ENCODE data around the gene CASZ1. TPM values are rescaled to one million over a fixed set of nuclear protein-coding genes. Genes with fewer than 3 reads are reported as not detected.

CASZ1 gene
- total RNA-seq, 1 experiment from 2014 or later = 27.8 TPM

- intact Hi-C loops (cut with micrococcal nuclease; ENCODE audit: unreplicated experiment) = no loop called here
- no peak for ATAC-seq
Measured at GRCh38 chr1:10637400-10637799, 159.0 kb downstream of the CASZ1 start.

DNA sequence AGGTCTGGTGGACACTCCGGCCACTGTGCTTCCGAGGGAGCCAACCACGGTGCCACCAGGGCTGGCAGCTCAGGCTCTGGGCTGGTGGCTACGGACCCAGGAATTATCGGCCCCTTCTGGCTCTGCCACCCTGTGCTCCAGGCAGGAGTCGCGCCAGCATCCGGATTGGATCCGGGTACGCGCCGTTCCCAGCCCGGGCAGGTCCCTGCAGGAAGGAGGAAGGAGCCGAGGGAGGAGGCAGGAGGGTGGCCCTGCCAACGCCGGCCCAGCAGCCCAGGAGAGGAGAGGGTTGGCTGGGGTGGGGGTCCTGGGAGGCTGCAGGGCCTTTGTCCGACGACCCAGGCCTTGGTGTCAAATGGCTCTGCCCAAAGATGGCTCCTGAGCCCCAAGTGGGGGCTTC is 160.5 kb downstream of the CASZ1 start:
- ATAC-seq = 0 out of 2 replicates have a peak, but pooled peaks have one; percentile 15
- in situ Hi-C loops (cut with HindIII; ENCODE audit: low pct_unique_long_range_greater_than_20kb, low sequenced_read_pairs) (no loop called here), intact Hi-C loops (cut with micrococcal nuclease; ENCODE audit: unreplicated experiment) (no loop called here)
- Histone ChIP-seq H3K9me3 (ENCODE audit: control insufficient read depth, insufficient read depth, low read depth, low read length) (no peaks in the 10 kb centered on the region), H3K4me3 (ENCODE audit: low read depth in 2 of 2, low read length in 2 of 2) (no peak overlapping the region), H3K27me3 (ENCODE audit: control insufficient read depth, insufficient read depth, low read length) (no peaks in the 10 kb centered on the region), H3K27ac (ENCODE audit: low read length) (no peak overlapping the region), H3K4me1 (ENCODE audit: control insufficient read depth, insufficient read depth, low read length) (peaks cover 11% of the 10 kb centered on the region), H3K36me3 (ENCODE audit: control insufficient read depth, insufficient read depth, low read length) (no peaks in the 10 kb centered on the region)
- POLR2A ChIA-PET = no interaction called here
- CTCF ChIA-PET = no interaction called here
- BruUV-seq (replicated peaks) = no TSS peak
- TF ChIP-seq, protein P1, sequence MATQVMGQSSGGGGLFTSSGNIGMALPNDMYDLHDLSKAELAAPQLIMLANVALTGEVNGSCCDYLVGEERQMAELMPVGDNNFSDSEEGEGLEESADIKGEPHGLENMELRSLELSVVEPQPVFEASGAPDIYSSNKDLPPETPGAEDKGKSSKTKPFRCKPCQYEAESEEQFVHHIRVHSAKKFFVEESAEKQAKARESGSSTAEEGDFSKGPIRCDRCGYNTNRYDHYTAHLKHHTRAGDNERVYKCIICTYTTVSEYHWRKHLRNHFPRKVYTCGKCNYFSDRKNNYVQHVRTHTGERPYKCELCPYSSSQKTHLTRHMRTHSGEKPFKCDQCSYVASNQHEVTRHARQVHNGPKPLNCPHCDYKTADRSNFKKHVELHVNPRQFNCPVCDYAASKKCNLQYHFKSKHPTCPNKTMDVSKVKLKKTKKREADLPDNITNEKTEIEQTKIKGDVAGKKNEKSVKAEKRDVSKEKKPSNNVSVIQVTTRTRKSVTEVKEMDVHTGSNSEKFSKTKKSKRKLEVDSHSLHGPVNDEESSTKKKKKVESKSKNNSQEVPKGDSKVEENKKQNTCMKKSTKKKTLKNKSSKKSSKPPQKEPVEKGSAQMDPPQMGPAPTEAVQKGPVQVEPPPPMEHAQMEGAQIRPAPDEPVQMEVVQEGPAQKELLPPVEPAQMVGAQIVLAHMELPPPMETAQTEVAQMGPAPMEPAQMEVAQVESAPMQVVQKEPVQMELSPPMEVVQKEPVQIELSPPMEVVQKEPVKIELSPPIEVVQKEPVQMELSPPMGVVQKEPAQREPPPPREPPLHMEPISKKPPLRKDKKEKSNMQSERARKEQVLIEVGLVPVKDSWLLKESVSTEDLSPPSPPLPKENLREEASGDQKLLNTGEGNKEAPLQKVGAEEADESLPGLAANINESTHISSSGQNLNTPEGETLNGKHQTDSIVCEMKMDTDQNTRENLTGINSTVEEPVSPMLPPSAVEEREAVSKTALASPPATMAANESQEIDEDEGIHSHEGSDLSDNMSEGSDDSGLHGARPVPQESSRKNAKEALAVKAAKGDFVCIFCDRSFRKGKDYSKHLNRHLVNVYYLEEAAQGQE (IDR thresholded peaks at IDR 0.05; ENCODE audit: insufficient read depth in 1 of 2, low read depth in 2 of 2, low read length in 1 of 2) = no peak
- no peak for TF ChIP-seq TCF7L2 (IDR thresholded peaks at IDR 0.05; ENCODE audit: low read depth, low read length)
- TF ChIP-seq POLR2AphosphoS5 (IDR thresholded peaks at IDR 0.05; ENCODE audit: low read depth, low read length) = no peak
- TF ChIP-seq, protein P2, sequence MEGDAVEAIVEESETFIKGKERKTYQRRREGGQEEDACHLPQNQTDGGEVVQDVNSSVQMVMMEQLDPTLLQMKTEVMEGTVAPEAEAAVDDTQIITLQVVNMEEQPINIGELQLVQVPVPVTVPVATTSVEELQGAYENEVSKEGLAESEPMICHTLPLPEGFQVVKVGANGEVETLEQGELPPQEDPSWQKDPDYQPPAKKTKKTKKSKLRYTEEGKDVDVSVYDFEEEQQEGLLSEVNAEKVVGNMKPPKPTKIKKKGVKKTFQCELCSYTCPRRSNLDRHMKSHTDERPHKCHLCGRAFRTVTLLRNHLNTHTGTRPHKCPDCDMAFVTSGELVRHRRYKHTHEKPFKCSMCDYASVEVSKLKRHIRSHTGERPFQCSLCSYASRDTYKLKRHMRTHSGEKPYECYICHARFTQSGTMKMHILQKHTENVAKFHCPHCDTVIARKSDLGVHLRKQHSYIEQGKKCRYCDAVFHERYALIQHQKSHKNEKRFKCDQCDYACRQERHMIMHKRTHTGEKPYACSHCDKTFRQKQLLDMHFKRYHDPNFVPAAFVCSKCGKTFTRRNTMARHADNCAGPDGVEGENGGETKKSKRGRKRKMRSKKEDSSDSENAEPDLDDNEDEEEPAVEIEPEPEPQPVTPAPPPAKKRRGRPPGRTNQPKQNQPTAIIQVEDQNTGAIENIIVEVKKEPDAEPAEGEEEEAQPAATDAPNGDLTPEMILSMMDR (IDR thresholded peaks at IDR 0.05) = no peak
- no peak for TF ChIP-seq SIN3A (IDR thresholded peaks at IDR 0.05; ENCODE audit: borderline replicate concordance, insufficient read depth, low read depth, low read length)
- no peak for DNase-seq (ENCODE audit: low read depth, low spot score)

More at GRCh38 chr1:10637400-10637799, 159.0 kb downstream of the CASZ1 start:
- Histone ChIP-seq H3K4me1 (ENCODE audit: control insufficient read depth, insufficient read depth, low read length) (peaks cover 11% of the 10 kb centered on the region), H3K4me3 (ENCODE audit: low read depth in 2 of 2, low read length in 2 of 2) (no peak overlapping the region), H3K36me3 (ENCODE audit: control insufficient read depth, insufficient read depth, low read length) (no peaks in the 10 kb centered on the region), H3K27me3 (ENCODE audit: control insufficient read depth, insufficient read depth, low read length) (no peaks in the 10 kb centered on the region), H3K9me3 (ENCODE audit: control insufficient read depth, insufficient read depth, low read depth, low read length) (no peaks in the 10 kb centered on the region), H3K27ac (ENCODE audit: low read length) (no peak overlapping the region)
- TSS peak; percentile 78 for BruUV-seq (replicated peaks)
- in situ Hi-C loops (cut with HindIII; ENCODE audit: low pct_unique_long_range_greater_than_20kb, low sequenced_read_pairs) = no loop called here
- DNase-seq (ENCODE audit: low read depth, low spot score) = no peak
- ChIA-PET POLR2A (interaction anchor here (0.6 kb wide), 2 partner anchors 109 to 338 kb away, joined by 3 to 13 read pairs; no protein-coding TSS in a partner anchor), CTCF (interaction anchor here (0.7 kb wide), 2 partner anchors 144 to 1009 kb away, joined by 3 to 6 read pairs; no protein-coding TSS in a partner anchor)
- TF ChIP-seq SIN3A (IDR thresholded peaks at IDR 0.05; ENCODE audit: borderline replicate concordance, insufficient read depth, low read depth, low read length) = no peak
- TF ChIP-seq TCF7L2 (IDR thresholded peaks at IDR 0.05; ENCODE audit: low read depth, low read length) = no peak
- TF ChIP-seq, protein P2 (IDR thresholded peaks at IDR 0.05) = no peak
- TF ChIP-seq, protein P1 (IDR thresholded peaks at IDR 0.05; ENCODE audit: insufficient read depth in 1 of 2, low read depth in 2 of 2, low read length in 1 of 2) = no peak
- TF ChIP-seq POLR2AphosphoS5 (IDR thresholded peaks at IDR 0.05; ENCODE audit: low read depth, low read length) = no peak

Measured in Panc1 (cell line).